ENCODE data around the gene SCAI. TPM values are rescaled to one million over a fixed set of nuclear protein-coding genes. Genes with fewer than 3 reads are reported as not detected.
A peak's percentile ranks its signal among the peaks of the same experiment; 100 is the strongest.

SCAI gene
- total and polyA plus RNA-seq, 4 donors, result 1.4 to 39.9 (median 8.0) TPM

DNA sequence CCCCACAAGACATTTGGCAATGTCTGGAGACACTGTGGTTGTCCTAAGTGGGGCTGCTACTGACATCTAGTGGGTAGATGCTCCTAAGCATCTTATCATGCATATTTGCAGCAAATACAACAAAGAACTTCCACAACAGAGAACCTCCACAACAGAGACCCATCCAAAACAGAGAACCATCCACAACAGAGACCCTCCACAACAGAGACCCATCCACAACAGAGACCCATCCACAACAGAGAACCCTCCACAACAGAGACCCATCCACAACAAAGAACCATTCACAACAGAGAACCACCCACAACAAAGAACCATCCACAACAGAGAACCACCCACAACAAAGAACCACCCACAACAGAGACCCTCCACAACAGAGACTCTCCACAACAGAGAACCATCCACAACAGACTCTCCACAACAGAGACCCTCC, 248.6 kb downstream of the SCAI start:
- DNase-seq (peak in 2 of 3 donors; percentile 50 to 55), ATAC-seq (ENCODE audit: insufficient read depth, low FRiP score) (no peak)
- no peak overlapping the region for H3K27ac ChIP-seq (ENCODE audit: low read depth in 1 of 2, low read length in 1 of 2)
- H3K36me3 ChIP-seq (ENCODE audit: control insufficient read depth in 4 of 4, insufficient read depth in 4 of 4, low read length in 4 of 4), result peaks cover 18 to 42% (median 35%) of the 10 kb centered on the region in 4 donors
- H3K27me3 ChIP-seq (ENCODE audit: control insufficient read depth in 3 of 3, insufficient read depth in 3 of 3, low read length in 2 of 3), result no peaks in the 10 kb centered on the region
- TF ChIP-seq CTCF (IDR thresholded peaks at IDR 0.05; ENCODE audit: control extremely low read depth, extremely low read depth), result no peak
- H3K9me3 ChIP-seq (ENCODE audit: control insufficient read depth in 4 of 4, insufficient read depth in 3 of 4, low read length in 3 of 4), result peaks cover 0 to 3% (median 0%) of the 10 kb centered on the region in 4 donors
- H3K9ac ChIP-seq (ENCODE audit: insufficient read depth in 1 of 2, low read length in 2 of 2), result no peak overlapping the region
- no peak overlapping the region for H3K4me3 ChIP-seq
- no peaks in the 10 kb centered on the region for H3K4me1 ChIP-seq (ENCODE audit: control insufficient read depth in 5 of 5, insufficient read depth in 5 of 5, low read length in 5 of 5)

DNA sequence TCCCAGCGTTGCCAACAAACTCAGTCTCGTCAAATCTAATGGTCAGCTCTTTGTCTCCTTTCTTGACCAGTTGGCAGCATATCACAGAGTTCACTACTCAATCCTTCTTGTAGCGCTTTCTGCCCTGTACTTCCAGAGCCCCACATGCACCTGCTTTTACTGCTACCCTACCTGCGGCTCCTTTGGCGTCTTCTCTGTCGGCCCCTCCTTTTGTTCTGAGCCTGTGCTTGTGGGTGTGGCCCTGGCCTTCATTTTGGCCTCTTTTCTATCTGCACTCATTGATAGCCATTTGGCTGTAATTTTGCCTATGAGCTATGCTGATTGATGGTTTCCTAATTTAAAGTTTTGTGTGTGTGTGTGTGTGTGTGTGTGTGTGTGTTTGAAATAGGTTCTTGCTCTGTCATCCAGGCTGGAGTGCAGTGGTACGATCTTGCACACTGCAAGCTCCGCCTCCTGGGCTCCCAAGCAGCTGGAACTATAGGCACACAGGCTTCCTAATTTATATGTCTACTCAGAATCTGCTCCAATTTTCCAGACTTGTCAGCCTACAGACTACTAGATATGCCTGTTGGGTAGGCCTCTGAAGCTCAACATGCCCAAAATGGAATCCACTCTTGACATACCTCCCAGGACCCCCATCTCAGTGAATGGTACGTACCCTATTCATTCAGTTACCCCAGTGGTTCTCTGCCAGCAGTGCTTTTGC, 249.1 kb downstream of the SCAI start:
- Histone ChIP-seq H3K27me3 (ENCODE audit: control insufficient read depth in 3 of 3, insufficient read depth in 3 of 3, low read length in 2 of 3) (no peaks in the 10 kb centered on the region), H3K9ac (ENCODE audit: insufficient read depth in 1 of 2, low read length in 2 of 2) (no peak overlapping the region), H3K9me3 (ENCODE audit: control insufficient read depth in 4 of 4, insufficient read depth in 3 of 4, low read length in 3 of 4) (peaks cover 0 to 3% (median 0%) of the 10 kb centered on the region in 4 donors), H3K36me3 (ENCODE audit: control insufficient read depth in 4 of 4, insufficient read depth in 4 of 4, low read length in 4 of 4) (peaks cover 18 to 42% (median 35%) of the 10 kb centered on the region in 4 donors), H3K27ac (ENCODE audit: low read depth in 1 of 2, low read length in 1 of 2) (no peak overlapping the region), H3K4me1 (ENCODE audit: control insufficient read depth in 5 of 5, insufficient read depth in 5 of 5, low read length in 5 of 5) (no peaks in the 10 kb centered on the region), H3K4me3 (no peak overlapping the region)
- ATAC-seq (ENCODE audit: insufficient read depth, low FRiP score) (no peak), DNase-seq (no peak)
- 91 to 93% methylated on average over 9 of the region's 9 CpGs for WGBS, 2 donors
- TF ChIP-seq CTCF (IDR thresholded peaks at IDR 0.05; ENCODE audit: control extremely low read depth, extremely low read depth), result no peak

Other genes starting within 250 kb of the SCAI start
- gene GOLGA1, start 202.4 kb downstream of the SCAI start, total RNA-seq, result 10 to 100 TPM; 15.2 to 20.4 TPM
- 1 to 10 TPM; 6.2 to 9.3 TPM for gene GOLGA1, start 202.4 kb downstream of the SCAI start, polyA plus RNA-seq
- gene PPP6C, start 46.3 kb upstream of the SCAI start, total RNA-seq, result 10 to 100 TPM; 27.3 to 37.0 TPM
- gene PPP6C, start 46.3 kb upstream of the SCAI start, polyA plus RNA-seq, result 10 to 100 TPM; 20.8 to 23.5 TPM
- gene RABEPK, start 57.0 kb upstream of the SCAI start, total RNA-seq, result 10 to 100 TPM; 10.4 to 17.8 TPM
- gene RABEPK, start 57.0 kb upstream of the SCAI start, polyA plus RNA-seq, result 10 to 100 TPM; 17.7 to 31.0 TPM
- 100 to 1,000 TPM; 144 to 382 TPM for gene HSPA5, start 97.8 kb upstream of the SCAI start, total RNA-seq
- gene HSPA5, start 97.8 kb upstream of the SCAI start, polyA plus RNA-seq, result 100 to 1,000 TPM; 122 to 431 TPM
- gene GAPVD1, start 118.3 kb upstream of the SCAI start, total RNA-seq, result 100 to 1,000 TPM in 1 of 2 donors, 10 to 100 TPM in 1; 57.8 to 138 TPM
- gene GAPVD1, start 118.3 kb upstream of the SCAI start, polyA plus RNA-seq, result 10 to 100 TPM; 10.6 to 12.6 TPM